ENCODE results near the gene ATE1. TPM values are rescaled to one million over a fixed set of nuclear protein-coding genes. Genes with fewer than 3 reads are reported as not detected.

Gene ATE1
- total RNA-seq, 1 donor from 2014 or later, result 35.4 TPM

DNA sequence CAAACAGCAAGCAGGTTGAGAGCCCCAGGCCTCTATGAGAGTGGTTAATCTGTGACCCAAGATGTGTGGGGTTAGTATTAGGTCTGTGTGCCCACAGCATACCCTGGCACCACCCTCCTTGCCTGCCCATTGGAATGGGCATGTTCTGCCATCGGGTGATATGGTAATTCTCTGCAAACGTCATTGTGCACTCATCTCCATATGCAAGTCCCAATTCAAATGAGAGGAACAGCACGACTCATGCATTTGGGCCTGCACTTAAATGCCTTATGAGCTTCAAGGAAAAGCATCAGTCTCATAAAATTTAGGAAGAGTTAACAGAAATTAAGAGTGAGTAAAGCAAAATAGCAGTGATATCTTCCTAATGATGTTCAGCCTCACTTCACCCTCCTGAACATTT lies 195.7 kb downstream of the ATE1 start:
- DNase-seq (ENCODE audit: extremely low spot score, unreplicated experiment), result no peak
- no peak overlapping the region for H3K27ac Mint-ChIP-seq
- H3K36me3 Mint-ChIP-seq, result no peaks in the 10 kb centered on the region
- TF ChIP-seq, protein P1, sequence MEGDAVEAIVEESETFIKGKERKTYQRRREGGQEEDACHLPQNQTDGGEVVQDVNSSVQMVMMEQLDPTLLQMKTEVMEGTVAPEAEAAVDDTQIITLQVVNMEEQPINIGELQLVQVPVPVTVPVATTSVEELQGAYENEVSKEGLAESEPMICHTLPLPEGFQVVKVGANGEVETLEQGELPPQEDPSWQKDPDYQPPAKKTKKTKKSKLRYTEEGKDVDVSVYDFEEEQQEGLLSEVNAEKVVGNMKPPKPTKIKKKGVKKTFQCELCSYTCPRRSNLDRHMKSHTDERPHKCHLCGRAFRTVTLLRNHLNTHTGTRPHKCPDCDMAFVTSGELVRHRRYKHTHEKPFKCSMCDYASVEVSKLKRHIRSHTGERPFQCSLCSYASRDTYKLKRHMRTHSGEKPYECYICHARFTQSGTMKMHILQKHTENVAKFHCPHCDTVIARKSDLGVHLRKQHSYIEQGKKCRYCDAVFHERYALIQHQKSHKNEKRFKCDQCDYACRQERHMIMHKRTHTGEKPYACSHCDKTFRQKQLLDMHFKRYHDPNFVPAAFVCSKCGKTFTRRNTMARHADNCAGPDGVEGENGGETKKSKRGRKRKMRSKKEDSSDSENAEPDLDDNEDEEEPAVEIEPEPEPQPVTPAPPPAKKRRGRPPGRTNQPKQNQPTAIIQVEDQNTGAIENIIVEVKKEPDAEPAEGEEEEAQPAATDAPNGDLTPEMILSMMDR (conservative IDR thresholded peaks at IDR 0.05), result no peak
- peaks cover 3% of the 10 kb centered on the region for H3K27me3 Mint-ChIP-seq
- no peak overlapping the region for H3K4me3 Mint-ChIP-seq
- H3K9me3 Mint-ChIP-seq, result no peaks in the 10 kb centered on the region
- peaks cover 28% of the 10 kb centered on the region for H3K4me1 Mint-ChIP-seq (ENCODE audit: unreplicated experiment)

DNA sequence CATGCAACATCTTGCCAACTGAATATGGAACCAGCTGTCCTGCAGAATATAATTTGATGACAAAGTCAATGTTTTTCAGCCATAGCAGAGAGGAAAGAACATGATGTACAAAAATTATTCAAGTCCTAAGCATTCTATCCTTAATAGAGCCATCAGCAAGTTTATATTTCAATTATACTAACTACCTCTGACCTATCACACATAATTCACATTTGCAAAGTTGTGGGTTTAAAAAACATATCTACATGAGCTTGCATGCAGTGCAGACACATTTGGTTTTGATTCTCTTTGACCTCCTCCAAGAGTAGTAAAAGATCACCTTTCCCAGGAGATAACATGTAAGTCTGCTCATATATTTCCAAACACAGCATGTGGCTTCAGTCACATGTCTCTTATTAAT lies 203.5 kb downstream of the ATE1 start:
- H3K4me1 Mint-ChIP-seq (ENCODE audit: unreplicated experiment), result peaks cover 7% of the 10 kb centered on the region
- TF ChIP-seq, protein P1 (conservative IDR thresholded peaks at IDR 0.05), result no peak
- no peak for DNase-seq (ENCODE audit: extremely low spot score, unreplicated experiment)

DNA sequence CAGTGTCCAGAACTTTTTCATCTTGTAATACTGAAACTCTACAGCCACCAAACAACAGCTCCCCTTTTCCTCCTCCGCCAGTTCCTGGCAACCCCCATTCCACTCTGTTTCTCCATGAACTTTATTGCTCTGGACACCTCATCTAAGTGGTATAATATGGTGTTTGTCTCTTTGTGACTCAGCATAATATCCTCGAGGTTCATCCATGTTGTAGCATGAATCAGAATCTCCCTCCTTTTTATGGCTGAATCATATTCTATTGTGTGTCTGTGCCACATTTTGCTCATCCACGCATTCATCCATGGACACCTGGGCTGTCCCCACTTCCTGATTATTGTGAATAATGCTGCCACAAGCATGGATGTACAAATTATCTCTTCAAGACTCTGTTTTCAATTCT lies 205.2 kb downstream of the ATE1 start:
- TF ChIP-seq, protein P1 (conservative IDR thresholded peaks at IDR 0.05), result no peak

More for the DNA sequence above, 203.5 kb downstream of the ATE1 start:
- Mint-ChIP-seq H3K4me3 (no peak overlapping the region), H3K9me3 (peaks cover 10% of the 10 kb centered on the region), H3K27ac (no peak overlapping the region), H3K27me3 (no peaks in the 10 kb centered on the region), H3K36me3 (no peaks in the 10 kb centered on the region)

DNA sequence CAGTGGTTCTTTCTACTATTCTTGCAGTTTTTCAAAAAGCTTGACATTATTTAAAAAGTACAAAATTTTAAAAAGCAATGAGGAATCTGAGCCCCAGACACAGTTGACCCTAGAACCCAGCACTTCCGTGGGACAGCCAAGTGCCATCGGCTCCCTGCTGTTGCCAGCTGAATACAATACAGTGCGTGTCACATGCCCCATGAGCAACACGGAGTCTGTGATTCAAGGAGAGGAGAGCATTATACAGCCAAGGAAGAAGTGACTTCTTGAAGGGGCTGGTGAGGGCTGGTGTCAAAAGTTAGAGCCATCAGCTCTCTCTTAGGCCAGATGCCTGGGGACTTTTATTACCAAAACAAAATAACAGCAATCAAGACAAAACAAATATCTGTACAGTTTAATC lies 206.6 kb downstream of the ATE1 start:
- TF ChIP-seq, protein P1 (conservative IDR thresholded peaks at IDR 0.05), result no peak
- Mint-ChIP-seq H3K36me3 (no peaks in the 10 kb centered on the region), H3K27ac (no peak overlapping the region), H3K9me3 (peaks cover 25% of the 10 kb centered on the region), H3K4me3 (no peak overlapping the region), H3K27me3 (no peaks in the 10 kb centered on the region), H3K4me1 (ENCODE audit: unreplicated experiment) (peaks cover 7% of the 10 kb centered on the region)
- no peak for DNase-seq (ENCODE audit: extremely low spot score, unreplicated experiment)

More for the DNA sequence above, 205.2 kb downstream of the ATE1 start:
- H3K27me3 Mint-ChIP-seq, result no peaks in the 10 kb centered on the region
- no peaks in the 10 kb centered on the region for H3K36me3 Mint-ChIP-seq
- peaks cover 18% of the 10 kb centered on the region for H3K9me3 Mint-ChIP-seq
- H3K4me1 Mint-ChIP-seq (ENCODE audit: unreplicated experiment), result peaks cover 7% of the 10 kb centered on the region
- H3K4me3 Mint-ChIP-seq, result no peak overlapping the region
- H3K27ac Mint-ChIP-seq, result no peak overlapping the region
- no peak for DNase-seq (ENCODE audit: extremely low spot score, unreplicated experiment)

DNA sequence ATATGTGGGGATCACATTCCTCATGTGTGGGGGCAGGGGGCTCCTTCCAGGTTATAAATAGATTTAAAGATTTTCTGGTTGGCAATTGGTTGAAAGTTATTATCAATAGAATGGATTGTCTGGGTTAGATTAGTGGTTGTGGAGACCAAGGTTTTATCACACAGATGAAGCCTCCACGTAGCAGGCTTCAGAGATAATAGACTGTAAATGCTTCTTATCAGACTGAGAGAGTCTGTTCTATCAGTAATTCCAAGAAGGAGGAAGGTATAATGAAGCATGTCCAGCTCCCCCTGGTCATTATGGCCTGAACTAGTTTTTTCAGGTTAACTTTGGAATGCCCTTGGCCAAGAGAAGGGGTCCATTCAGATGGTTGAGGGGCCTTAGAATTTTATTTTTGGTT lies 211.9 kb downstream of the ATE1 start:
- no peaks in the 10 kb centered on the region for H3K36me3 Mint-ChIP-seq
- H3K27me3 Mint-ChIP-seq, result no peaks in the 10 kb centered on the region
- H3K4me1 Mint-ChIP-seq (ENCODE audit: unreplicated experiment), result peaks cover 3% of the 10 kb centered on the region
- H3K27ac Mint-ChIP-seq, result no peak overlapping the region
- DNase-seq (ENCODE audit: extremely low spot score, unreplicated experiment), result no peak
- H3K9me3 Mint-ChIP-seq, result peaks cover 36% of the 10 kb centered on the region
- H3K4me3 Mint-ChIP-seq, result no peak overlapping the region
- TF ChIP-seq, protein P1 (conservative IDR thresholded peaks at IDR 0.05), result no peak

DNA sequence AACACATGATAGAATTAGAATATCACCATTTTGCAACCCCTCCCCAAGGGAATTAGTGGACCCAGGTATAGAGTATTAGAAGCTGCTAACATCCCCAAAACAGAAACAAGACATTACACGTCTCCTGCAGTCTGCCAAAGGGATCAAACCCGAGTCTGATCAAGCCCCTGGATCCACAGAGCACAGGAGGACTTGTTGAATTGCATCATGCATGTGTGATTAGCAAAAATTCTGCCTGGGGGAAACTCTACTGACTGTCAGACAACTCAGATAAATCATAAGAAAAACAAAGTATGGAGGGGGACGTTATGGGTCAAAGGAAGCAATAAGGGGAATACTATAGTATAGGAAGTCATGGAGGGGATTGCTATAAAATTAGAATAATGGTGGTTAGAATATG lies 212.8 kb downstream of the ATE1 start:
- Mint-ChIP-seq H3K9me3 (peaks cover 34% of the 10 kb centered on the region), H3K4me1 (ENCODE audit: unreplicated experiment) (peaks cover 12% of the 10 kb centered on the region), H3K4me3 (no peak overlapping the region), H3K36me3 (no peaks in the 10 kb centered on the region), H3K27me3 (no peaks in the 10 kb centered on the region), H3K27ac (no peak overlapping the region)
- DNase-seq (ENCODE audit: extremely low spot score, unreplicated experiment), result no peak
- TF ChIP-seq, protein P1 (conservative IDR thresholded peaks at IDR 0.05), result no peak
